ENCODE measurements around the gene NLGN1.
A peak's percentile ranks its signal among the peaks of the same experiment; 100 is the strongest.

NLGN1 gene

GRCh38 chr3:173465898-173466678 lies 68.5 kb downstream of the NLGN1 start:
- Histone ChIP-seq H4K8ac (ENCODE audit: low read depth, low read length) (no peak overlapping the region), H2AFZ (ENCODE audit: insufficient read depth, low read length, poor library complexity) (no peak overlapping the region), H2BK5ac (ENCODE audit: low read depth, low read length, poor library complexity) (no peak overlapping the region), H3K27ac (ENCODE audit: low read depth, low read length) (no peak overlapping the region), H3K23ac (ENCODE audit: low read length) (no peak overlapping the region), H3K36me3 (ENCODE audit: control insufficient read depth in 1 of 2, insufficient read depth in 2 of 2, low read length in 2 of 2) (no peaks in the 10 kb centered on the region), H4K12ac (ENCODE audit: low read depth, low read length) (no peak overlapping the region), H2BK120ac (ENCODE audit: insufficient read depth, low read length, poor library complexity) (no peak overlapping the region), H3K18ac (ENCODE audit: low read length) (no peak overlapping the region), H3K27me3 (ENCODE audit: insufficient read depth, low read length) (no peaks in the 10 kb centered on the region), H3K4me3 (ENCODE audit: low read depth, low read length) (no peak overlapping the region), H3K4me1 (ENCODE audit: control insufficient read depth in 1 of 2, insufficient read depth in 2 of 2, low read length in 2 of 2) (no peaks in the 10 kb centered on the region), H3K4ac (ENCODE audit: low read depth, low read length) (no peak overlapping the region), H2AK5ac (ENCODE audit: low read length) (no peak overlapping the region), H3K9me3 (ENCODE audit: insufficient read depth, low read depth, low read length) (no peaks in the 10 kb centered on the region), H2BK12ac (ENCODE audit: low read length) (no peak overlapping the region), H3K4me2 (ENCODE audit: low read length) (no peak overlapping the region), H3K79me1 (ENCODE audit: low read length) (no peaks in the 10 kb centered on the region), H4K91ac (ENCODE audit: low read depth, low read length) (no peak overlapping the region), H3K79me2 (ENCODE audit: control insufficient read depth, insufficient read depth, low read length, poor library complexity) (no peaks in the 10 kb centered on the region), H3K9ac (ENCODE audit: low read length) (no peak overlapping the region), H3K14ac (ENCODE audit: low read length) (no peak overlapping the region)
- peak in 1 of 2 donors; percentile 65 for DNase-seq
- WGBS (ENCODE audit: extremely low coverage, insufficient coverage, insufficient read length): no CpG with 5 or more reads among the region's 4 CpGs

- Histone ChIP-seq H3K4me1 (ENCODE audit: control insufficient read depth in 1 of 2, insufficient read depth in 2 of 2, low read length in 2 of 2) (no peaks in the 10 kb centered on the region), H2AK5ac (ENCODE audit: low read length) (no peak overlapping the region), H3K9ac (ENCODE audit: low read length) (no peak overlapping the region), H3K18ac (ENCODE audit: low read length) (no peak overlapping the region), H3K27ac (ENCODE audit: low read depth, low read length) (no peak overlapping the region), H3K14ac (ENCODE audit: low read length) (no peak overlapping the region), H2BK120ac (ENCODE audit: insufficient read depth, low read length, poor library complexity) (no peak overlapping the region), H3K27me3 (ENCODE audit: insufficient read depth, low read length) (no peaks in the 10 kb centered on the region), H3K4me2 (ENCODE audit: low read length) (no peak overlapping the region), H3K9me3 (ENCODE audit: insufficient read depth, low read depth, low read length) (no peaks in the 10 kb centered on the region), H2BK12ac (ENCODE audit: low read length) (no peak overlapping the region), H4K12ac (ENCODE audit: low read depth, low read length) (no peak overlapping the region), H3K79me1 (ENCODE audit: low read length) (no peaks in the 10 kb centered on the region), H3K36me3 (ENCODE audit: control insufficient read depth in 1 of 2, insufficient read depth in 2 of 2, low read length in 2 of 2) (no peaks in the 10 kb centered on the region), H4K8ac (ENCODE audit: low read depth, low read length) (no peak overlapping the region), H4K91ac (ENCODE audit: low read depth, low read length) (no peak overlapping the region), H3K23ac (ENCODE audit: low read length) (no peak overlapping the region), H2AFZ (ENCODE audit: insufficient read depth, low read length, poor library complexity) (no peak overlapping the region), H3K4ac (ENCODE audit: low read depth, low read length) (no peak overlapping the region), H2BK5ac (ENCODE audit: low read depth, low read length, poor library complexity) (no peak overlapping the region), H3K4me3 (ENCODE audit: low read depth, low read length) (no peak overlapping the region), H3K79me2 (ENCODE audit: control insufficient read depth, insufficient read depth, low read length, poor library complexity) (no peaks in the 10 kb centered on the region)
- DNase-seq: peak; percentile 3 to 80
Observed at GRCh38 chr3:173467501-173467900, 70.0 kb downstream of the NLGN1 start.

DNA sequence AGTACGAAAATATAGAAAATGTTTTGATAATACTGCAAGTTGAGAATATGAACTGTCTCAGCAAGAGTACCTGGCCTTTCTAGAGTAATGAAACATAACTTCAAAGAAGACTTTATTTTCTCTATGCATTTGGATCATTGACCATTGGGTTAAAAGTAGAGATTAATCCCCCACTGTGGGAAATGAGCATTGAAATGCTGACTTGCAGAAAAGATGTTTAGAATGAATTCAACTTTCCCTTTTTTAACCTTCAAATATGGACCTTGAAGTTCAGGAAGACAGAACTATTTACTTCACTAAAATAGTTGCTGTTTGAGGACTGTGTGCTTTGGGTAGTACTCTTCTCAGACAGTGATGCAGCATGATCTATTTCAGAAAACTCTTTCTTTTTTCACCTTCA lies 75.7 kb downstream of the NLGN1 start:
- Histone ChIP-seq H3K4me1 (ENCODE audit: control insufficient read depth in 1 of 2, insufficient read depth in 2 of 2, low read length in 2 of 2) (no peaks in the 10 kb centered on the region), H2AK5ac (ENCODE audit: low read length) (no peak overlapping the region), H3K4me3 (ENCODE audit: low read depth, low read length) (no peak overlapping the region), H3K4ac (ENCODE audit: low read depth, low read length) (no peak overlapping the region), H2BK5ac (ENCODE audit: low read depth, low read length, poor library complexity) (no peak overlapping the region), H3K18ac (ENCODE audit: low read length) (no peak overlapping the region), H3K9me3 (ENCODE audit: insufficient read depth, low read depth, low read length) (no peaks in the 10 kb centered on the region), H4K8ac (ENCODE audit: low read depth, low read length) (no peak overlapping the region), H3K9ac (ENCODE audit: low read length) (no peak overlapping the region), H4K91ac (ENCODE audit: low read depth, low read length) (no peak overlapping the region), H3K27me3 (ENCODE audit: insufficient read depth, low read length) (no peaks in the 10 kb centered on the region), H3K27ac (ENCODE audit: low read depth, low read length) (no peak overlapping the region), H2BK120ac (ENCODE audit: insufficient read depth, low read length, poor library complexity) (no peak overlapping the region), H3K79me1 (ENCODE audit: low read length) (no peaks in the 10 kb centered on the region), H2BK12ac (ENCODE audit: low read length) (no peak overlapping the region), H2AFZ (ENCODE audit: insufficient read depth, low read length, poor library complexity) (no peak overlapping the region), H3K23ac (ENCODE audit: low read length) (no peak overlapping the region), H3K36me3 (ENCODE audit: control insufficient read depth in 1 of 2, insufficient read depth in 2 of 2, low read length in 2 of 2) (no peaks in the 10 kb centered on the region), H3K79me2 (ENCODE audit: control insufficient read depth, insufficient read depth, low read length, poor library complexity) (no peaks in the 10 kb centered on the region), H3K4me2 (ENCODE audit: low read length) (no peak overlapping the region), H3K14ac (ENCODE audit: low read length) (no peak overlapping the region), H4K12ac (ENCODE audit: low read depth, low read length) (no peak overlapping the region)
- DNase-seq: no peak
- no CpG with 5 or more reads among the region's 1 CpG for WGBS (ENCODE audit: extremely low coverage, insufficient coverage, insufficient read length)

GRCh38 chr3:173479301-173479700 lies 81.8 kb downstream of the NLGN1 start:
- no peak overlapping the region for H3K9ac ChIP-seq (ENCODE audit: low read length)
- H2AK5ac ChIP-seq (ENCODE audit: low read length): no peak overlapping the region
- H3K4me2 ChIP-seq (ENCODE audit: low read length): no peak overlapping the region
- no peak for DNase-seq
- no peaks in the 10 kb centered on the region for H3K79me1 ChIP-seq (ENCODE audit: low read length)
- H2BK5ac ChIP-seq (ENCODE audit: low read depth, low read length, poor library complexity): no peak overlapping the region
- H3K27ac ChIP-seq (ENCODE audit: low read depth, low read length): no peak overlapping the region
- no peaks in the 10 kb centered on the region for H3K9me3 ChIP-seq (ENCODE audit: insufficient read depth, low read depth, low read length)
- no peak overlapping the region for H3K4ac ChIP-seq (ENCODE audit: low read depth, low read length)
- H3K4me1 ChIP-seq (ENCODE audit: control insufficient read depth in 1 of 2, insufficient read depth in 2 of 2, low read length in 2 of 2): no peaks in the 10 kb centered on the region
- H3K23ac ChIP-seq (ENCODE audit: low read length): no peak overlapping the region
- H3K4me3 ChIP-seq (ENCODE audit: low read depth, low read length): no peak overlapping the region
- no peak overlapping the region for H2BK120ac ChIP-seq (ENCODE audit: insufficient read depth, low read length, poor library complexity)
- H2BK12ac ChIP-seq (ENCODE audit: low read length): no peak overlapping the region
- H4K91ac ChIP-seq (ENCODE audit: low read depth, low read length): no peak overlapping the region
- no peak overlapping the region for H4K8ac ChIP-seq (ENCODE audit: low read depth, low read length)
- H2AFZ ChIP-seq (ENCODE audit: insufficient read depth, low read length, poor library complexity): no peak overlapping the region
- no peaks in the 10 kb centered on the region for H3K79me2 ChIP-seq (ENCODE audit: control insufficient read depth, insufficient read depth, low read length, poor library complexity)
- no peak overlapping the region for H4K12ac ChIP-seq (ENCODE audit: low read depth, low read length)
- no peaks in the 10 kb centered on the region for H3K27me3 ChIP-seq (ENCODE audit: insufficient read depth, low read length)
- no CpG with 5 or more reads among the region's 2 CpGs for WGBS (ENCODE audit: extremely low coverage, insufficient coverage, insufficient read length)
- no peak overlapping the region for H3K14ac ChIP-seq (ENCODE audit: low read length)
- no peaks in the 10 kb centered on the region for H3K36me3 ChIP-seq (ENCODE audit: control insufficient read depth in 1 of 2, insufficient read depth in 2 of 2, low read length in 2 of 2)
- no peak overlapping the region for H3K18ac ChIP-seq (ENCODE audit: low read length)
